BJ (cell line): ENCODE results near the gene ANKS1A. TPM values are rescaled to one million over a fixed set of nuclear protein-coding genes. Genes with fewer than 3 reads are reported as not detected.

Source experiments
- CTCF ChIA-PET: fragments of 350-600 bp; formaldehyde crosslinking; extraction: SDS; loops from one replicate; lab custom pipeline; 2021; ENCODE audit warnings: antibody characterized with exemption, inconsistent platforms; lab: Yijun Ruan, JAX
- POLR2A ChIA-PET: fragments of 300-600 bp; sonication (Branson Sonifier 250); formaldehyde crosslinking; extraction: SDS; loops from one replicate; lab custom pipeline; 2021; ENCODE audit warnings: antibody characterized with exemption; lab: Charles Lee
- DNase-seq: peaks from one replicate; pipeline ENCODE4 v3.0.0-alpha.2; 2011; ENCODE audit warnings: low read depth
- H3K27me3 ChIP-seq: 2 replicates; pipeline ENCODE4 v1.6.0; 2011; ENCODE audit warnings: low read length; ENCODE audit not compliant: control insufficient read depth, insufficient read depth
- H3K36me3 ChIP-seq: 2 replicates; pipeline ENCODE4 v1.5.1; 2011; ENCODE audit warnings: low read length; ENCODE audit not compliant: control insufficient read depth, insufficient read depth
- H3K4me3 ChIP-seq: 2 replicates; pipeline ENCODE4 v1.5.1; 2011; ENCODE audit warnings: low read depth, mild to moderate bottlenecking, control low read depth, low read length
- polyA plus RNA-seq: library from polyadenylated mRNA; depleted of rRNA; stranded (reverse); fragments of >200 nt; gene quantifications from 2 replicates; pipeline ENCODE4 v1.2.3, GENCODE V29; 2011
- TF ChIP-seq, protein P1 (sequence below): IDR thresholded peaks from 2 replicates; pipeline ENCODE4 v1.5.1; 2011; ENCODE audit warnings: low read depth, mild to moderate bottlenecking, control low read depth, inconsistent platforms, low read length, moderate library complexity; ENCODE audit not compliant: insufficient read depth

The ANKS1A gene
- polyA plus RNA-seq, 1 experiment = 4.2 TPM

DNA sequence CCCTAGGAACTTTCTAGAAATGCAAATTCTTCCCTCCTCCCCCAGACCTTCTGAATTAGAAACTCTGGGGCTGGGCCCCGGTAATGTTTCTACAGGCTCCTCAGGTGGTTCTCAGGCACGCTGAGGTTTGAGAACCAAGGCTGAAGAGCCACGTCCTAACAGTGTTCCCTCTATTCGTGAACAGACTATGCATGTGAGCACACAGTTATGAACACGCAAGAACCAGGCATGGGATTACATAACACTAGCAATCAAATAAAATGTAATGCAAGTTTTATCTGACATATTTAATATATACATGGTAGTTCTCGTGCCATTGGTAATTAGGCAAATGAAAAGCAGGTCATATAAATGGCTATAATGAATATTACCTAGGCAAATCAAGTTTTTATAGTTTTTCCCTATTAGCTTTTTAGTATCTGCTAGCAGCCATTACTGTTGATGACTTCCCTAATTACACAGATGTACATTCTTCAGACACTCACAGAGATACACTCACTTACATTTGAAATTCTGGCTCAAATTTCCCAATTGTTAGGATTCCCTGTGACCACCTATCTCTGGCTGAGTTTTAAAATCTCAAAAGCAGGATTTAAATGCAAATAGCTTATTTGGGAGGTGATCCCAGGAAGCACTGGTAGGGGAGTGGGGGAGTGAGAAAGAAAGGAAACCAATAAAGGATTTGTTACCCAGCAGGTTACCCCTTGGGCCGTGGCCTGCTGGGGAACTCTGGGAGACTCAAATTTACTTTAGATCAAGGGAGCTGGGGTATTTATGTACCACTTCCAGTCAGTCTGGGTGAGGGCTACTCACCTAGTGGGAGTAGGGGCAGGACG lies 148.0 kb downstream of the ANKS1A start:
- CTCF ChIA-PET = no interaction called here

DNA sequence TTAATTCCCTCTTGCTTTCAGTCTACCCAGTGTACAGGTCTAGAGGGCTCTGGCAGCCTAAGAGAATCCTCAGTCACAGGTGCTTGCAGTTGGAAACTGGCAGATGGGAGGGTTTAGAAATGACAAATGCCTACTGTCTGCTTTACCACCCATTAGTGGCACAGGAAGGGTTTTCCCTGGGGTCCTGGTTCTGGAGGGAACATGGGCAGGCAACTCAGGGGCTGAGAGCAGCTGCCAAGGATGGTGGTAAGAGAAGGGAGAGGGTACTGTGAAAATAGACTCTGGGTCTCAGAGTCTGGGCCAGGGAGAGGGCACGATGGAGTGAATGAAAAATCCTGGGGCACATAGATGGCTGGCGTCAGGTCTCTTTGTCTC lies 148.6 kb downstream of the ANKS1A start:
- H3K4me3 ChIP-seq = no peak overlapping the region
- TF ChIP-seq, protein P1, sequence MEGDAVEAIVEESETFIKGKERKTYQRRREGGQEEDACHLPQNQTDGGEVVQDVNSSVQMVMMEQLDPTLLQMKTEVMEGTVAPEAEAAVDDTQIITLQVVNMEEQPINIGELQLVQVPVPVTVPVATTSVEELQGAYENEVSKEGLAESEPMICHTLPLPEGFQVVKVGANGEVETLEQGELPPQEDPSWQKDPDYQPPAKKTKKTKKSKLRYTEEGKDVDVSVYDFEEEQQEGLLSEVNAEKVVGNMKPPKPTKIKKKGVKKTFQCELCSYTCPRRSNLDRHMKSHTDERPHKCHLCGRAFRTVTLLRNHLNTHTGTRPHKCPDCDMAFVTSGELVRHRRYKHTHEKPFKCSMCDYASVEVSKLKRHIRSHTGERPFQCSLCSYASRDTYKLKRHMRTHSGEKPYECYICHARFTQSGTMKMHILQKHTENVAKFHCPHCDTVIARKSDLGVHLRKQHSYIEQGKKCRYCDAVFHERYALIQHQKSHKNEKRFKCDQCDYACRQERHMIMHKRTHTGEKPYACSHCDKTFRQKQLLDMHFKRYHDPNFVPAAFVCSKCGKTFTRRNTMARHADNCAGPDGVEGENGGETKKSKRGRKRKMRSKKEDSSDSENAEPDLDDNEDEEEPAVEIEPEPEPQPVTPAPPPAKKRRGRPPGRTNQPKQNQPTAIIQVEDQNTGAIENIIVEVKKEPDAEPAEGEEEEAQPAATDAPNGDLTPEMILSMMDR = no peak
- H3K36me3 ChIP-seq = peaks cover 1% of the 10 kb centered on the region; the same call in 1 of the 2 replicates
- ChIA-PET POLR2A (no interaction called here), CTCF (no interaction called here)
- no peak for DNase-seq
- H3K27me3 ChIP-seq = no peaks in the 10 kb centered on the region

More for the DNA sequence above, 148.0 kb downstream of the ANKS1A start:
- TF ChIP-seq, protein P1 = no peak
- POLR2A ChIA-PET = no interaction called here
- peaks cover 1% of the 10 kb centered on the region; the same call in 1 of the 2 replicates for H3K36me3 ChIP-seq
- H3K4me3 ChIP-seq = no peak overlapping the region
- DNase-seq = no peak
- H3K27me3 ChIP-seq = no peaks in the 10 kb centered on the region

DNA sequence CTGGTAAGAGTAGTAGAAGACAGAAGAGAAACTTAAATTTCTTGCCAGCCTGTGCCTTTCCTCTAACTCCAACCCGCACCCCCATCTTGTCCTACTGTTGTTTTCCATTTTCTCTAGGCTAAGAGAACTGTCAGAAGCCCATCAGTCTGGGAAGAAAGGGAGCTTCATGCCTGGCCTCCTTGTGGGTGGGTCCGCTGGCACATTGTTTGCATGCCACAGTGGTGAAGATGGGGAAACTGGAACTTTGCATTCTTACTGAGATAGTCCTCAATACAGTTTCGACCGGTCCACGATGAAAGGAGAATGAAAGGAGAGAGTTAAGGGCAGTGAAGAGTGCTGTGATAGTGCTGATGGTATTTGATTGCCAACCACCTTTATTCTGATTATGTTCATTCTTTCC lies 149.0 kb downstream of the ANKS1A start:
- Histone ChIP-seq H3K27me3 (no peaks in the 10 kb centered on the region), H3K4me3 (no peak overlapping the region), H3K36me3 (peaks cover 1% of the 10 kb centered on the region; the same call in 1 of the 2 replicates)
- CTCF ChIA-PET = no interaction called here
- TF ChIP-seq, protein P1 = no peak
- POLR2A ChIA-PET = no interaction called here
- no peak for DNase-seq

DNA sequence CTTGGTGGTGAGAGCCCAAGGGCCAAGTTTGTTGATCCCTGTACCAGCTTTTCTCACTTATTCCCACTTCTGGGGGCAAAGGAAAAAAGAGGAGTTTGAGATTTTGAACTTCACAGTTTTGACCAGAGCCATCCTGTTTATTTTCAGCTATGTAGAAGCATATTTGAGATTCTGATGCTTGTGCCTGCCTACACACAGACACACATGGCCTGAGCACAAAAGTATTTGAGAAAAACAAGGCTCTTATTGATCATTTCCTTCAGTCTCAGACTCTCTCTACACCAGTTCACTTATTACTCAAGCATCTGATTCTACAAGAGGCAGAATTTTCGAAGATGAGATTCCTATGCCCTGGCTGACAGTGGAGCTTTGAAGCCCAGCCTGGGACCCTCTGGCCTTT lies 151.3 kb downstream of the ANKS1A start:
- Histone ChIP-seq H3K27me3 (no peaks in the 10 kb centered on the region), H3K36me3 (peaks cover 1% of the 10 kb centered on the region; the same call in 1 of the 2 replicates), H3K4me3 (no peak overlapping the region)
- TF ChIP-seq, protein P1 = no peak
- ChIA-PET POLR2A (interaction anchor here (0.6 kb wide), 1 partner anchor 47 kb away, joined by 3 read pairs; no protein-coding TSS in a partner anchor), CTCF (interaction anchor here (0.8 to 1.6 kb wide), 2 partner anchors 11 to 100 kb away, joined by 3 to 5 read pairs; no protein-coding TSS in a partner anchor)
- DNase-seq = no peak

DNA sequence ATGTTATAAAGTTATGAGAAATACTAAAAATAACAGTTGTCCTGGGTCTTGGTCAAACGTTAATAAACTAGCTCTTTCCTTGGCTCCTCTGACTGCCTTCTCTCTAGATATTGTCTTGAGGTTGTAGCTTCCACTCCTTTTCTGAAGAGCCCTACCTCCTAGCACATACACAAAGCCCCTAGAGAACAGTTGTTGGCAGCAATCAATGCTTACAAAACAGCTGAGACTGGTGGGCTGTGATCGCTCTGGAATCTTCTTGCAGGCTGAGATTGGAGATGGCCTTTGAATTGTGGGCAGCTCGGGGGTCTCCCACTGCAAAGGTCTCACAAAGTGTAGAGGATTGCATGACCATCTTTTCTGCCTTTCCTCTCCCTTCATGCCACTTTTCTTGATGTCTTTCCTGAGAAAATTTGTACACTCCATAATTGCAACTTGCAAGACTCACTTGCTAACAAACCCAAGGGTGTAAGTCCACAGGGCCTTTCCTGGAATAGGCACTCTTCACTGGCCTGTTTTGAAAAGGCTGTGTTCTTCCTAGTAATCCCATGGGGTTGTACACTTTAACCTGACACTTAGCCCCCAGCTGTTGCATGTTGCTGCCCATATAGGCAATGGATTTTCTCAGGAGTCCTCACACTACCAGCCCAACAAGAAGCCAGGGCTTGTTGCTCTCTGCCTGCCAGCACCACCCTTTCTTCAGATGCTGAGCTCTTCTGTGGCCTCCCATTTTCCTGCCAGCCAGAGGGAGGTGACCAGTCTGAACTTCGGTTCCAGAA lies 152.2 kb downstream of the ANKS1A start:
- TF ChIP-seq, protein P1 = no peak
- Histone ChIP-seq H3K27me3 (no peaks in the 10 kb centered on the region), H3K36me3 (peaks cover 1% of the 10 kb centered on the region; the same call in 1 of the 2 replicates), H3K4me3 (no peak overlapping the region)
- ChIA-PET POLR2A (no interaction called here), CTCF (interaction anchor here (0.8 to 1.6 kb wide), 2 partner anchors 10 to 99 kb away, joined by 3 to 5 read pairs; no protein-coding TSS in a partner anchor)
- DNase-seq = no peak
